PC-9 (cell line): ENCODE measurements around the gene RSAD1.

ENCODE experiments used
- EZH2 ChIP-seq: fragments of 200-600 bp; sonication (generic); IDR thresholded peaks from 2 replicates; pipeline ENCODE4 v1.8.0; 2017; ENCODE audit warnings: antibody characterized with exemption, low read depth
- TF ChIP-seq, protein P1 (sequence below): fragments of 200-600 bp; sonication (generic); conservative IDR thresholded peaks from 2 replicates; pipeline ENCODE4 v1.6.1; 2017; ENCODE audit warnings: mixed run types, antibody characterized with exemption, mild to moderate bottlenecking, moderate library complexity

DNA sequence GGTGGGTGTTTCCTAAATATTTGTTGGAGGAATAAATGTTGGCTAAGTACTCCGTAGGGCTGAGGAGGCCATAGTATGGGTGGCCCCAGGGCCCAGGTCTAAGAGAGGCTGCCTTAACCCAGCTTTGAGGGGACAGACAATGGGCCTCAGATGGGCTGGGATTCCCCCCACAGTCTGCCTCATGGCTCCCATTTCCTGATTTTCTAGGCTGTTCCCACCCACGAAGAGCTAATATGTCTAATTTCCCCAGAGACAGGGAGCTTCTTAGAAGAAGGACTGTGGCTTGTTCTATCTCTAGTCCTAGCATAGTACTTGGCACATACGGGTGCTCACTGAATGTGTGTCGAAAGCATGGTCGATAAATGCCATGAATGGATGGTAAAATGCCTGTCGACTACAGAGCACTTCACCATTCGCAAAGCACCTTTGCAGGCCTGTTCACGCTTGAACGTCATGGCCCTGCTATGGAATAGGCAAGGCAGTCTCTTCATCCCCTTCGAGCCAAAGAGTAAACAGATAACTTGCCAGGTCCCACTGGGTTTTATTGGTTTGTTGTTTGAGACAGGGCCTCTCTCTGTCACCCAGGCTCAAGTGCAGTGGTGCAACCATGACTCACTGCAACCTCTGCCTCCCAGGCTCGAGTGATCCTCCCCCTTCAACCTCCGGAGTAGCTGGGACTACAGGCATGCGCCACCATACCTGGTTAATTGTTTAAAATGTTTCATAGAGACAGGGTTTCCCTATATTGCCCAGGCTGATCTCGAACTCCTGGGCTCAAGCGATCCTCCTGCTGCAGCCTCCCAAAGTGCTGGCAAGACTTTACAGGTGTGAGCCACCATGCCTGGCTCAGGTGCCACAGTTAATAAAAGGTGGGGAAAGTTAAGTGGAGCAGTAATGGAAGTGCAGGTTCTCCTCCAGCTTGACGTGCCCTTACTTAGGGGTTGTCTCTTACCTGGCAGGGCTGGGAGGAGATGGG, 19.7 kb upstream of the RSAD1 start:
- TF ChIP-seq, protein P1, sequence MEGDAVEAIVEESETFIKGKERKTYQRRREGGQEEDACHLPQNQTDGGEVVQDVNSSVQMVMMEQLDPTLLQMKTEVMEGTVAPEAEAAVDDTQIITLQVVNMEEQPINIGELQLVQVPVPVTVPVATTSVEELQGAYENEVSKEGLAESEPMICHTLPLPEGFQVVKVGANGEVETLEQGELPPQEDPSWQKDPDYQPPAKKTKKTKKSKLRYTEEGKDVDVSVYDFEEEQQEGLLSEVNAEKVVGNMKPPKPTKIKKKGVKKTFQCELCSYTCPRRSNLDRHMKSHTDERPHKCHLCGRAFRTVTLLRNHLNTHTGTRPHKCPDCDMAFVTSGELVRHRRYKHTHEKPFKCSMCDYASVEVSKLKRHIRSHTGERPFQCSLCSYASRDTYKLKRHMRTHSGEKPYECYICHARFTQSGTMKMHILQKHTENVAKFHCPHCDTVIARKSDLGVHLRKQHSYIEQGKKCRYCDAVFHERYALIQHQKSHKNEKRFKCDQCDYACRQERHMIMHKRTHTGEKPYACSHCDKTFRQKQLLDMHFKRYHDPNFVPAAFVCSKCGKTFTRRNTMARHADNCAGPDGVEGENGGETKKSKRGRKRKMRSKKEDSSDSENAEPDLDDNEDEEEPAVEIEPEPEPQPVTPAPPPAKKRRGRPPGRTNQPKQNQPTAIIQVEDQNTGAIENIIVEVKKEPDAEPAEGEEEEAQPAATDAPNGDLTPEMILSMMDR = no peak
- no peak for TF ChIP-seq EZH2
